ENCODE measurements around the gene FBXL13.

The FBXL13 gene

DNA sequence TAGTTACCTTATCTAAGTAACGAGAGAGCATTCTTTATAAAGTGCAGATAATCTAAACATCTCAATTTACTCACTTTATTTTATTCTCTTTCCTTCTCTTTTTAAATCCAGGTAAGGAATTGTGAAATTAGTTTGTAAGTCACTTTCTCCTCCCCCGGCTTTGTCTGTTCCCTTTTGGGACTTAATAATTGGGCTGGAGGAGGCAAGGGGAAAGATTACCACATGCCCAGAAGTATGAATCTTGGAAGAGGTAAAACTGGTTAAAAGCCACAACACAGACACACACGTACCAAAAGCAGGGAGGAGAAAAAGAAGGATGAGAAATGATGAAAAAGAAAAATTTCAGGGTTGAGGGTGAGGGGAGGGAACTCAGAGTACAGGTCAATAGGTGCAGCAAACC is 225.1 kb downstream of the FBXL13 start:
- no peaks in the 10 kb centered on the region for H3K27me3 ChIP-seq (ENCODE audit: insufficient read depth, poor library complexity, severe bottlenecking)
- TF ChIP-seq GABPA (IDR thresholded peaks at IDR 0.05; ENCODE audit: low read depth) (no peak), POLR2AphosphoS5 (IDR thresholded peaks at IDR 0.05; ENCODE audit: low read depth) (no peak), SPI1 (IDR thresholded peaks at IDR 0.05; ENCODE audit: borderline replicate concordance, low read depth) (no peak)
- no peak overlapping the region for H3K27ac ChIP-seq (replicated peaks)
- H3K4me3 ChIP-seq (replicated peaks; ENCODE audit: insufficient read depth, low read length), result no peak overlapping the region
- peak in 1 of 2 experiments; percentile 26 for DNase-seq (ENCODE audit: low read depth in 1 of 2, low spot score in 1 of 2)

DNA sequence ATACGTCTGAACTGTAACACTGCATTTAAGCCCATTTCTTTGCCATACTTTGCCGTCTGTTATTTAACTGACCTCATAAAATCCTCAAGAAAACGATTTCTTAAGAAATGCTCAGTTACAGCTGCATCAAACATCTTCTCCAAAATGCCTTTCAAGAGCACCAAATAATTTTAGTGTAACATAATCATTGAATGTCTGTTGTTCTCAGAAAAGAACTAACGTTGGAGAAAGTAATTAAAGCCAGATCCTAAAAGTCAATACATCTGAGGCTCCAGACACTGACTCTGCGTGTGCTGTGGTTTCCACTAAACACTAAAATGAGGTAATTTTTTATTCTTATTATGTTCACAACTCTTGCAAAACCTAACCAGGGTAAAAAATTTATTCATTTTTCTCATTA is 225.5 kb downstream of the FBXL13 start:
- Histone ChIP-seq H3K4me3 (replicated peaks; ENCODE audit: insufficient read depth, low read length) (no peak overlapping the region), H3K27me3 (ENCODE audit: insufficient read depth, poor library complexity, severe bottlenecking) (no peaks in the 10 kb centered on the region), H3K27ac (replicated peaks) (no peak overlapping the region)
- TF ChIP-seq POLR2AphosphoS5 (IDR thresholded peaks at IDR 0.05; ENCODE audit: low read depth) (no peak), GABPA (IDR thresholded peaks at IDR 0.05; ENCODE audit: low read depth) (no peak), SPI1 (IDR thresholded peaks at IDR 0.05; ENCODE audit: borderline replicate concordance, low read depth) (no peak)
- TF ChIP-seq, protein P1, sequence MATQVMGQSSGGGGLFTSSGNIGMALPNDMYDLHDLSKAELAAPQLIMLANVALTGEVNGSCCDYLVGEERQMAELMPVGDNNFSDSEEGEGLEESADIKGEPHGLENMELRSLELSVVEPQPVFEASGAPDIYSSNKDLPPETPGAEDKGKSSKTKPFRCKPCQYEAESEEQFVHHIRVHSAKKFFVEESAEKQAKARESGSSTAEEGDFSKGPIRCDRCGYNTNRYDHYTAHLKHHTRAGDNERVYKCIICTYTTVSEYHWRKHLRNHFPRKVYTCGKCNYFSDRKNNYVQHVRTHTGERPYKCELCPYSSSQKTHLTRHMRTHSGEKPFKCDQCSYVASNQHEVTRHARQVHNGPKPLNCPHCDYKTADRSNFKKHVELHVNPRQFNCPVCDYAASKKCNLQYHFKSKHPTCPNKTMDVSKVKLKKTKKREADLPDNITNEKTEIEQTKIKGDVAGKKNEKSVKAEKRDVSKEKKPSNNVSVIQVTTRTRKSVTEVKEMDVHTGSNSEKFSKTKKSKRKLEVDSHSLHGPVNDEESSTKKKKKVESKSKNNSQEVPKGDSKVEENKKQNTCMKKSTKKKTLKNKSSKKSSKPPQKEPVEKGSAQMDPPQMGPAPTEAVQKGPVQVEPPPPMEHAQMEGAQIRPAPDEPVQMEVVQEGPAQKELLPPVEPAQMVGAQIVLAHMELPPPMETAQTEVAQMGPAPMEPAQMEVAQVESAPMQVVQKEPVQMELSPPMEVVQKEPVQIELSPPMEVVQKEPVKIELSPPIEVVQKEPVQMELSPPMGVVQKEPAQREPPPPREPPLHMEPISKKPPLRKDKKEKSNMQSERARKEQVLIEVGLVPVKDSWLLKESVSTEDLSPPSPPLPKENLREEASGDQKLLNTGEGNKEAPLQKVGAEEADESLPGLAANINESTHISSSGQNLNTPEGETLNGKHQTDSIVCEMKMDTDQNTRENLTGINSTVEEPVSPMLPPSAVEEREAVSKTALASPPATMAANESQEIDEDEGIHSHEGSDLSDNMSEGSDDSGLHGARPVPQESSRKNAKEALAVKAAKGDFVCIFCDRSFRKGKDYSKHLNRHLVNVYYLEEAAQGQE (IDR thresholded peaks at IDR 0.05; ENCODE audit: insufficient replicate concordance, low read depth), result no peak
- TF ChIP-seq, protein P2, sequence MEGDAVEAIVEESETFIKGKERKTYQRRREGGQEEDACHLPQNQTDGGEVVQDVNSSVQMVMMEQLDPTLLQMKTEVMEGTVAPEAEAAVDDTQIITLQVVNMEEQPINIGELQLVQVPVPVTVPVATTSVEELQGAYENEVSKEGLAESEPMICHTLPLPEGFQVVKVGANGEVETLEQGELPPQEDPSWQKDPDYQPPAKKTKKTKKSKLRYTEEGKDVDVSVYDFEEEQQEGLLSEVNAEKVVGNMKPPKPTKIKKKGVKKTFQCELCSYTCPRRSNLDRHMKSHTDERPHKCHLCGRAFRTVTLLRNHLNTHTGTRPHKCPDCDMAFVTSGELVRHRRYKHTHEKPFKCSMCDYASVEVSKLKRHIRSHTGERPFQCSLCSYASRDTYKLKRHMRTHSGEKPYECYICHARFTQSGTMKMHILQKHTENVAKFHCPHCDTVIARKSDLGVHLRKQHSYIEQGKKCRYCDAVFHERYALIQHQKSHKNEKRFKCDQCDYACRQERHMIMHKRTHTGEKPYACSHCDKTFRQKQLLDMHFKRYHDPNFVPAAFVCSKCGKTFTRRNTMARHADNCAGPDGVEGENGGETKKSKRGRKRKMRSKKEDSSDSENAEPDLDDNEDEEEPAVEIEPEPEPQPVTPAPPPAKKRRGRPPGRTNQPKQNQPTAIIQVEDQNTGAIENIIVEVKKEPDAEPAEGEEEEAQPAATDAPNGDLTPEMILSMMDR (IDR thresholded peaks at IDR 0.05; ENCODE audit: insufficient read depth, low read length), result no peak
- no peak for DNase-seq (ENCODE audit: low read depth in 1 of 2, low spot score in 1 of 2)

DNA sequence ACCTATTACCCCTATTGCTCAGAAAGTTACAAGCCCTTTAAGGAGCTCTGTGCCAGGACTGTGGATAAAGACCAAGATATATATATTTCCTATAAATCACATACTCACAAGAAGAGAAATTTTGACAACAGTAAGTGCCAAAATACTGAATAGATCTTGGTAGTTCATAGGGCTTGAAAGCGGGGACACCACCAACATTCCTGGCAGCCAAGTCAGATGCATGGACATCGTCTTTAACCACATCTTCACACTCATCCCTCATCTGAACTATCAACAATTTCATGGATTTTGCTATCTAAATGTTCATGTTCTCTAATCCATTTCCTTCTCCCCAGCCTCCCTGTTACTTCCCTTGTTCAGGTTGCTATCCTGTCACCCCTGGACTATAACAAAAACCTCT is 229.2 kb downstream of the FBXL13 start:
- H3K27ac ChIP-seq (replicated peaks), result no peak overlapping the region
- H3K4me3 ChIP-seq (replicated peaks; ENCODE audit: insufficient read depth, low read length), result no peak overlapping the region
- no peaks in the 10 kb centered on the region for H3K27me3 ChIP-seq (ENCODE audit: insufficient read depth, poor library complexity, severe bottlenecking)
- no peak for TF ChIP-seq SPI1 (IDR thresholded peaks at IDR 0.05; ENCODE audit: borderline replicate concordance, low read depth)
- TF ChIP-seq, protein P1 (IDR thresholded peaks at IDR 0.05; ENCODE audit: insufficient replicate concordance, low read depth), result no peak
- TF ChIP-seq, protein P2 (IDR thresholded peaks at IDR 0.05; ENCODE audit: insufficient read depth, low read length), result no peak
- TF ChIP-seq POLR2AphosphoS5 (IDR thresholded peaks at IDR 0.05; ENCODE audit: low read depth), result no peak
- TF ChIP-seq GABPA (IDR thresholded peaks at IDR 0.05; ENCODE audit: low read depth), result no peak
- DNase-seq (ENCODE audit: low read depth in 1 of 2, low spot score in 1 of 2), result no peak

DNA sequence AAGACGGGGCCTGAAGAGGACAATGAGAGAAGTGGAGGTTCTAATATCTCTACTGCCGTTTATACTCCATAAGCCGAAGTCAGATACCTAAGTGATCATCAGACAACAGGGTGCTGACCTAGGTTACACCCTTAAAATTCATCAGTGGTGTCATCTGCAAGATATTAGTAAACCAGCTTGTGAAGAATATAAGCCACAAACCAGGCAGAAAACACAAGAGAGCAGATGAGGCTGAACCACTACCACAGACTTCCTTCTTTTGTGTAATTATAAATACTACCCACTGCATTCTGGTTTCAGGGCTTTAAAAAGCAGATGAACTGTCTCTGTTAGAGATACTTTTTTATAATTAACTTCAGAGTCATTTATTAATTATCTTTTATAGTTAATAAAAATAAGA is 230.7 kb downstream of the FBXL13 start:
- peak in 1 of 2 experiments; percentile 41 for DNase-seq (ENCODE audit: low read depth in 1 of 2, low spot score in 1 of 2)
- no peak overlapping the region for H3K4me3 ChIP-seq (replicated peaks; ENCODE audit: insufficient read depth, low read length)
- TF ChIP-seq SPI1 (IDR thresholded peaks at IDR 0.05; ENCODE audit: borderline replicate concordance, low read depth), result peak; percentile 81
- TF ChIP-seq, protein P2 (IDR thresholded peaks at IDR 0.05; ENCODE audit: insufficient read depth, low read length), result no peak
- no peak overlapping the region for H3K27ac ChIP-seq (replicated peaks)
- H3K27me3 ChIP-seq (ENCODE audit: insufficient read depth, poor library complexity, severe bottlenecking), result no peaks in the 10 kb centered on the region
